ENCODE results near the gene PECR.

DNA sequence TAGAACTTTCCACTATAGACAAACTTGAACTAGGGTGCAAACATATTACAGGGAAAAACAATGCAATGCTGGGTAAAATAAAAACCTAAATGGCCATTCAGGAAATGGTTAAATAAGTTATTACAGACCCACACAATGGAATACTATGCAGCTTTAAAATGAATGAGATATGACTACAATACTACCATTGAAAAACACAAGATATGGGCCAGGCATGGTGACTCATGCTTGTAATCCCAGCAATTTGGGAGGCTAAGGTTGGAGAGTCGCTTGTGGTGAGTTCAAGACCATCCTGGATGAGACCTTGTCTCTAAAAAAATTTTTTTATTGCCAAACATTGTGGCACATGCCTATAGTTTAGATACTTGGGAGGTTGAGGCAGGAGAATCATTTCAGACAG lies 6.8 kb downstream of the PECR start:
- TF ChIP-seq EZH2phosphoT487 (IDR thresholded peaks at IDR 0.05; ENCODE audit: borderline replicate concordance): no peak
- no peak for TF ChIP-seq YY1 (IDR thresholded peaks at IDR 0.05; ENCODE audit: extremely low read depth, insufficient replicate concordance, low read depth, low read length)
- TF ChIP-seq, protein P1, sequence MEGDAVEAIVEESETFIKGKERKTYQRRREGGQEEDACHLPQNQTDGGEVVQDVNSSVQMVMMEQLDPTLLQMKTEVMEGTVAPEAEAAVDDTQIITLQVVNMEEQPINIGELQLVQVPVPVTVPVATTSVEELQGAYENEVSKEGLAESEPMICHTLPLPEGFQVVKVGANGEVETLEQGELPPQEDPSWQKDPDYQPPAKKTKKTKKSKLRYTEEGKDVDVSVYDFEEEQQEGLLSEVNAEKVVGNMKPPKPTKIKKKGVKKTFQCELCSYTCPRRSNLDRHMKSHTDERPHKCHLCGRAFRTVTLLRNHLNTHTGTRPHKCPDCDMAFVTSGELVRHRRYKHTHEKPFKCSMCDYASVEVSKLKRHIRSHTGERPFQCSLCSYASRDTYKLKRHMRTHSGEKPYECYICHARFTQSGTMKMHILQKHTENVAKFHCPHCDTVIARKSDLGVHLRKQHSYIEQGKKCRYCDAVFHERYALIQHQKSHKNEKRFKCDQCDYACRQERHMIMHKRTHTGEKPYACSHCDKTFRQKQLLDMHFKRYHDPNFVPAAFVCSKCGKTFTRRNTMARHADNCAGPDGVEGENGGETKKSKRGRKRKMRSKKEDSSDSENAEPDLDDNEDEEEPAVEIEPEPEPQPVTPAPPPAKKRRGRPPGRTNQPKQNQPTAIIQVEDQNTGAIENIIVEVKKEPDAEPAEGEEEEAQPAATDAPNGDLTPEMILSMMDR (IDR thresholded peaks at IDR 0.05 in 2 of 3, conservative IDR thresholded peaks at IDR 0.05 in 1 of 3; ENCODE audit: borderline replicate concordance in 1 of 3, insufficient read depth in 1 of 3, low read depth in 2 of 3, low read length in 2 of 3): no peak
- TF ChIP-seq, protein P2, sequence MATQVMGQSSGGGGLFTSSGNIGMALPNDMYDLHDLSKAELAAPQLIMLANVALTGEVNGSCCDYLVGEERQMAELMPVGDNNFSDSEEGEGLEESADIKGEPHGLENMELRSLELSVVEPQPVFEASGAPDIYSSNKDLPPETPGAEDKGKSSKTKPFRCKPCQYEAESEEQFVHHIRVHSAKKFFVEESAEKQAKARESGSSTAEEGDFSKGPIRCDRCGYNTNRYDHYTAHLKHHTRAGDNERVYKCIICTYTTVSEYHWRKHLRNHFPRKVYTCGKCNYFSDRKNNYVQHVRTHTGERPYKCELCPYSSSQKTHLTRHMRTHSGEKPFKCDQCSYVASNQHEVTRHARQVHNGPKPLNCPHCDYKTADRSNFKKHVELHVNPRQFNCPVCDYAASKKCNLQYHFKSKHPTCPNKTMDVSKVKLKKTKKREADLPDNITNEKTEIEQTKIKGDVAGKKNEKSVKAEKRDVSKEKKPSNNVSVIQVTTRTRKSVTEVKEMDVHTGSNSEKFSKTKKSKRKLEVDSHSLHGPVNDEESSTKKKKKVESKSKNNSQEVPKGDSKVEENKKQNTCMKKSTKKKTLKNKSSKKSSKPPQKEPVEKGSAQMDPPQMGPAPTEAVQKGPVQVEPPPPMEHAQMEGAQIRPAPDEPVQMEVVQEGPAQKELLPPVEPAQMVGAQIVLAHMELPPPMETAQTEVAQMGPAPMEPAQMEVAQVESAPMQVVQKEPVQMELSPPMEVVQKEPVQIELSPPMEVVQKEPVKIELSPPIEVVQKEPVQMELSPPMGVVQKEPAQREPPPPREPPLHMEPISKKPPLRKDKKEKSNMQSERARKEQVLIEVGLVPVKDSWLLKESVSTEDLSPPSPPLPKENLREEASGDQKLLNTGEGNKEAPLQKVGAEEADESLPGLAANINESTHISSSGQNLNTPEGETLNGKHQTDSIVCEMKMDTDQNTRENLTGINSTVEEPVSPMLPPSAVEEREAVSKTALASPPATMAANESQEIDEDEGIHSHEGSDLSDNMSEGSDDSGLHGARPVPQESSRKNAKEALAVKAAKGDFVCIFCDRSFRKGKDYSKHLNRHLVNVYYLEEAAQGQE (IDR thresholded peaks at IDR 0.05; ENCODE audit: low read depth): no peak
- TF ChIP-seq, protein P3, sequence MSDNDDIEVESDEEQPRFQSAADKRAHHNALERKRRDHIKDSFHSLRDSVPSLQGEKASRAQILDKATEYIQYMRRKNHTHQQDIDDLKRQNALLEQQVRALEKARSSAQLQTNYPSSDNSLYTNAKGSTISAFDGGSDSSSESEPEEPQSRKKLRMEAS (IDR thresholded peaks at IDR 0.05): no peak
- no peak for TF ChIP-seq SRF (IDR thresholded peaks at IDR 0.05; ENCODE audit: low read depth)
- no peak for TF ChIP-seq RAD21 (IDR thresholded peaks at IDR 0.05; ENCODE audit: low read depth)
- TF ChIP-seq, protein P4, sequence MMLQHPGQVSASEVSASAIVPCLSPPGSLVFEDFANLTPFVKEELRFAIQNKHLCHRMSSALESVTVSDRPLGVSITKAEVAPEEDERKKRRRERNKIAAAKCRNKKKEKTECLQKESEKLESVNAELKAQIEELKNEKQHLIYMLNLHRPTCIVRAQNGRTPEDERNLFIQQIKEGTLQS (IDR thresholded peaks at IDR 0.05): no peak
- TF ChIP-seq ELF1 (IDR thresholded peaks at IDR 0.05; ENCODE audit: borderline replicate concordance, low read depth): no peak
- TF ChIP-seq, protein P5, sequence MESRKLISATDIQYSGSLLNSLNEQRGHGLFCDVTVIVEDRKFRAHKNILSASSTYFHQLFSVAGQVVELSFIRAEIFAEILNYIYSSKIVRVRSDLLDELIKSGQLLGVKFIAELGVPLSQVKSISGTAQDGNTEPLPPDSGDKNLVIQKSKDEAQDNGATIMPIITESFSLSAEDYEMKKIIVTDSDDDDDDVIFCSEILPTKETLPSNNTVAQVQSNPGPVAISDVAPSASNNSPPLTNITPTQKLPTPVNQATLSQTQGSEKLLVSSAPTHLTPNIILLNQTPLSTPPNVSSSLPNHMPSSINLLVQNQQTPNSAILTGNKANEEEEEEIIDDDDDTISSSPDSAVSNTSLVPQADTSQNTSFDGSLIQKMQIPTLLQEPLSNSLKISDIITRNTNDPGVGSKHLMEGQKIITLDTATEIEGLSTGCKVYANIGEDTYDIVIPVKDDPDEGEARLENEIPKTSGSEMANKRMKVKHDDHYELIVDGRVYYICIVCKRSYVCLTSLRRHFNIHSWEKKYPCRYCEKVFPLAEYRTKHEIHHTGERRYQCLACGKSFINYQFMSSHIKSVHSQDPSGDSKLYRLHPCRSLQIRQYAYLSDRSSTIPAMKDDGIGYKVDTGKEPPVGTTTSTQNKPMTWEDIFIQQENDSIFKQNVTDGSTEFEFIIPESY (IDR thresholded peaks at IDR 0.05; ENCODE audit: extremely low read depth, insufficient replicate concordance, low read length): no peak
- no peak for TF ChIP-seq TCF7L2 (IDR thresholded peaks at IDR 0.05; ENCODE audit: borderline replicate concordance, extremely low read depth, insufficient read depth, insufficient read length)
- TF ChIP-seq EZH2 (IDR thresholded peaks at IDR 0.05): no peak
- TF ChIP-seq POLR2AphosphoS5 (IDR thresholded peaks at IDR 0.05; ENCODE audit: low read depth, low read length): no peak
- TF ChIP-seq CEBPB (IDR thresholded peaks at IDR 0.05; ENCODE audit: low read depth): no peak
